Anterior cingulate cortex (tissue), 58 donors: ENCODE measurements around the gene SLIT3.
A peak's percentile ranks its signal among the peaks of the same experiment; 100 is the strongest.
"Not testable (repeated sequence)": the region's sequence is repeated elsewhere in the genome, so short reads cannot be mapped to it uniquely, and the experiment has no call there.

Experiments used
- DNase-seq, 58 donors: peaks; one replicate each; lab custom pipeline; 2025; lab: John Stamatoyannopoulos, UW

Gene SLIT3

DNA sequence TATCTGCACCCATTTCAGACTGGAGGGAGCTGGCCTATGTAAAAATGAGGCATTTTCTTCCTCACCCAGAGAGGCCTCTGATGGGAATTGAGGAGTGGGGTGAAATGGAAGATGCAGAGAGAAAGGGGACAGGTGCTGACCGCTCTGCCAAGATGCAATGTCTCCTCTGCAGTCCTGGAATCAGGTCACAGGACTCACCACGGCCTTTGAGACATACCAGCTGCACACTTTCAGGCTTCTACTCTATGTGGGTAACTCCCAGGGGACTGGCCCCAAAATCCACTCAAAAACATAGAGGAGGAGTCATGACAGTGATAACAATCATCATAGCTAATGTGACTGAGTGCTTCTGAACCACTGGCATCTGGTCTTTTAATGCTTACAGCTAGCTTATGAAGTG is 558.6 kb downstream of the SLIT3 start:
- DNase-seq: not testable (repeated sequence)

GRCh38 chr5:168740811-168741213 is 560.1 kb downstream of the SLIT3 start:
- peak in 1 of 58 donors; percentile 22 for DNase-seq

DNA sequence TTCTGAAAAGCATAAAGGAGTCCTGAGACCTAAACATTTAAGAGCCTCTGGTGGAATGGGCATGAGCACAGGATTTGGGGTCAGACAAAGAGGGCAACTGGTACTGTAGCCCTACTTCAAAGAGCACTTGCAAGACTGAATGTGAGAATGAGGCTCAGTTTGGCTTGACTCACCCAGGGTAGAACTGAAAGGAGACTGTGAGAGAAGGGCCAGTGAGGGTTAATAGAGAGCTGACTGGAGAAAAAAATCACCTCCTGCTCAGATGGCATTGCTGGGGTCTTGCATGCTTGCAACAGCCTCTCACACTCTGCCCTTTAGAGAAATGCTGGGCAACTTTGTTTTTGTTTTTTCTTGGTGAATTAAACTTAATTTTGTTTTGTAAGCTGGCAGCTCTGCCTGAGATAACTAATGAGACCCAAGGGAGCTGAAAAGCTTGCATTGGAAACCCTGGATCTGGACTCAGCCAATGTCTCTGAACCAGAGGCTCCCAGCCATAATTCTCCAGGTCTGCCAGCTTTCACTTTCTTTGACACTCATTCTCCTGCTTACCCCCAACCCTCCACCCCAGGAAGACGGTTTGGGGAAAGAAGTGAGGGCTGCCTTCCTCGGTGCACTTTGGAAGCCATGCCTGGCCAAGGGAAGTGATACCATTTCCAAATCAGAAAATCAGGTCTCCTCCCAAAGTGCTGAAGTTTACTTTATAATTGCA is 560.7 kb downstream of the SLIT3 start:
- DNase-seq: peak in 11 of 58 donors; percentile 14 to 41 (median 22)

GRCh38 chr5:168737066-168737465 is 563.9 kb downstream of the SLIT3 start:
- no peak for DNase-seq

GRCh38 chr5:168736281-168736831 is 564.6 kb downstream of the SLIT3 start:
- DNase-seq: no peak

DNA sequence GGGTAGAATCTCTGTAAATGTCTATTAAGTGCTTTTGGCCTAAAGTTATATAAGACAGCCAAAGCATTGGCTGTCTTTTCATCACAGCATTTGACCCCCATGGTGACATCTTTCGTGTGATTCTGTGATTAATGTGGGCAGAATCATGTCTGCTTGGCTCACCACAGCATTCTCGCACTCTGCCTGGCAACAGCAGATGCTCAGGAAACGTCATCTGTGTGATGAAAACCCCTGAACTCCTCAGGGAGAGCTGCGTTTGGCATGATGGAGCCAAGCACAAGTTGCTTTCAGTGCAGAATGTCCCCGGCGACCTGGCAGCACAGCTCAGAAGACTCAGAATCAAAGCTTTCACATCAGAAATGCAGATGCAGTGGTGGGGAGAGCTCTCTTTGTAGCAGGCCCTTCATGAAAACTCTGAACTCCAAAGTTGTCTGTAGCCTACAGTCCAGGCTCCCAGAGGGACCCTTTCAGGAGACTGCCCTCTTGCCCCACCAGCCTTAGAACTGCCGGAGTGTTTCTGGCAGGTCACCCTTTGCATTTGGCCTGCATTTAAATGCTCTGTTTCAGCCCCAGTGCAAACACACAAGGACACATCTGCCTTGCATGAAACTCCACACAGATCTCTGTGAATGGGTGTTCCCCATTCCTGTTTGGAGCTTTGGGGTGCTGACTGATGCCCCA is 566.2 kb downstream of the SLIT3 start:
- DNase-seq: peak in 11 of 58 donors; percentile 4 to 47 (median 11)

DNA sequence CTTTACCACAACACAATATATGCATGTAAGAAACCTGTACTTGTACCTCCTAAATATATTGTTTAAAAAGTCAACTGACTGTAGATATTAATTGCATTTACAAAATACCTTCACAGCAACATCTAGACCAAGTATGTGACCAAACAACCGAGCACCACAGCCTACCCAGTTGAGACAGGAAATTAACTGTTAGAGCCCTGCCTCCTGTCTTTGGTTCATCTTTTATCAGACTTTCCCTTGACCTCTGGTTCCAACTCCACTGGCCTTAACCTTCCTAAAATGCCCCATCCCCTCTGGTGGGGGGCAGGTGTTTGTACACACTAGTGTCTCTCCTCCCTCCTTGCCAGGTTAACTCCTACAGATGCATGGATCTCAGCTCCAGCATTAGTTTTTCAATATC is 566.8 kb downstream of the SLIT3 start:
- no peak for DNase-seq

- DNase-seq: no peak
Observed at GRCh38 chr5:168728546-168729211, 572.3 kb downstream of the SLIT3 start.

DNA sequence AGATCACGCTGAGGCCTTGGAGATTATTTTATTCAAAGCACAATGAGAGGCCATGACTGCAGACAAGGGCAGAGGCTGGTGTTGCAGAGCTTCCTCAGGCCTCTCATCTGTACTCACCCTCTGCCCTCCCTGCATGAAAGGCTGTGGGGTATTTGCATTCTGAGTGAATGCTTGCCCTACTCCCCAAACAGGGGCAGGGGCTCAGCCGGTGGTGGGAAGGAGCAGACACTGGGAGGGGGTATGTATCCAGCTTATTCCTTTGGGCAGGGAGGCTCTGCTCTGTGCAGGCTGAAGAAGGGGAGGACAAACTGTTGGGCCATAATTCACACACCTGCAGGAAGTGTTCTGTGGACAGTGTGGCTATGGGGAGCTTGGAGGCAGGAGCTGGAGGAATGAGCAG is 573.4 kb downstream of the SLIT3 start:
- DNase-seq: no peak

DNA sequence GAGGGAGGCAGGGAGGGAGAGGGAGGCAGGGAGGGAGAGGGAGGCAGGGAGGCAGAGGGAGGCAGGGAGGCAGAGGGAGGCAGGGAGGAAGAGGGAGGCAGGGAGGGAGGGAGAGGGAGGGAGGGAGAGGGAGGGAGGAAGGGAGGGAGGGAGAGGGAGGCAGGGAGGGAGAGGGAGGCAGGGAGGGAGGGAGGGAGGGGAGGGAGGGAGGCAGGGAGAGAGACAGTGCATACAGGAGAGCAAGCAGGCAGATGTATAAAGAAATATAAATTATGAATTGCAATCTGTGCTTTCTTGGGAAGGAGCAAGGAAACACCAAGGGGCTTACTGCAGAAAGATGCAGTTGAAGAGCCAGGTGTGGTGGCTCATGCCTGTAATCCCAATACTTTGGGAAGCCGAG is 574.6 kb downstream of the SLIT3 start:
- no peak for DNase-seq

DNA sequence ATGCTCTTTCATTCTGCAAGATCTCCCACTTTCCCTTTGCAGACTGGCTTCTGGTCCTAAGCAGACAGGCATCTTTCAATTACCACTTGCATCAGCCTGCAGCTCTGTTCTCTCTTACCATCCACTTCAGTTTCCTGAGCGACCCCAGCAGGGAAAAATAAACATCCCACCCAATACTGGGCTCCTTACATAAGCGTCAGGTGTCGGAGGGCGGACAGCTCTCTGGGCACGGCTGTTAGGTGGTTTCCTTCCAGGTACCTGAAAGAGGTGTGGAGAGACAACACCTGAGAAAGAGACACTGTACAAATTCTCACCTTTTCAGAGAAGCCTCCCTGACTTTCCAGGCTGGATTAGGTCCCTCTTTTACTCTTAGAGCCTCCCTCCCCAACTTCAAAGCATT is 576.7 kb downstream of the SLIT3 start:
- no peak for DNase-seq

DNA sequence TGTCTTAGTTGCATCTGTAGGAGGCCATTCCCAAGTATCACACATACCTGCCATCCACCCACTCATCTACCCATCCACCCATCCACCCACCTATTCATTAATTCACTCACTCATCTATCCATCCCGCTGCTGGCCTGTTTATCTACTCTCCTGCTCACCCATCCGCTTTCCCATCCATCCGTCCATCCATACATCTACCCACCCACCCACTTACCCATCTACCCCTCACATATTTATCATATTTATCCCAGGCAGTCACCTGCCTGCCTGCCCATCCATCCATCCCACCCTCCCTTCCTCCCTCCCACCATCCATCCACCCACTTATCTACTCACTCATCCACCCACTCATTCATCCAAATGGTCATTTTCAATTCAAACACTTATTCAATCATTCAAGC is 577.9 kb downstream of the SLIT3 start:
- no peak for DNase-seq

DNA sequence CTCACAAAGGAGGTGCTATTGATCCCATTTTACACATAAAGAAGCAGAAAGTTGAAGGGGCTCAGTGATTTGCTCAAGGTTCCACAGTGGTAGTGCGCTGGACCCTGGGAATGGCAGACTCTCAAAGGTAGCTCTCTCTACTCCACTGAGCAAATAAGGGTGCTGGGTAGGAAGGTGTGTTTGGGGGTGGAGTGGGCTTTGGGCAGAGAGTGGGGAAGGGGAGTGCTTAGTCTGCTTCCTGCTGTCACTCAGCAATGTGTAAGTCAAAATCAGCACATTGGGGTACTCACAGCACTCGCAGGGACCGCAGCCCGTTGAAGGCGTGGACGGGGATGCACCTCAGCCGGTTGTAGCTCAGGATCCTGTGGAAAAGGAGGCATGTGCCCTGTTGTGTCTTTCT is 579.0 kb downstream of the SLIT3 start:
- no peak for DNase-seq

GRCh38 chr5:168721002-168721753 is 579.8 kb downstream of the SLIT3 start:
- DNase-seq: no peak

DNA sequence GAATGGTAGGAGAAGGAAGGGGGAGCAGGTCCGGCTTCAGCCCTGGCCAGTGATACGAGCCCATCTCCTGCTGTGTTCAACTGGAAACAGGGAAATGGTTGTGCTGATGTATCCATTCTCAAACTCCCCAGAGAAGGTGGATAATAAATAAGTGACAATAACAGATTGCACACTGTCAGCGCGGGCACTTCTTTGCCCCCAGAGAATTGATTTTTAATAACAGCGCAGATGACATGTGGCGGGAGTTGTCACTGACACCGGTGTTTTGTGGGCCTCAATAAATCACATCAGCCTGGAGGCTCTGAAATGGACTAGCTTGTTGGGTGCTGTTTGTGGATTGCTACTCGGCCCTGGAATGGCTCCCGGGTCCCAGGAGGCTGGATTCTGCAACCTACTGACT is 580.4 kb downstream of the SLIT3 start:
- no peak for DNase-seq

- no peak for DNase-seq
Observed at GRCh38 chr5:168714046-168714445, 586.9 kb downstream of the SLIT3 start.

DNA sequence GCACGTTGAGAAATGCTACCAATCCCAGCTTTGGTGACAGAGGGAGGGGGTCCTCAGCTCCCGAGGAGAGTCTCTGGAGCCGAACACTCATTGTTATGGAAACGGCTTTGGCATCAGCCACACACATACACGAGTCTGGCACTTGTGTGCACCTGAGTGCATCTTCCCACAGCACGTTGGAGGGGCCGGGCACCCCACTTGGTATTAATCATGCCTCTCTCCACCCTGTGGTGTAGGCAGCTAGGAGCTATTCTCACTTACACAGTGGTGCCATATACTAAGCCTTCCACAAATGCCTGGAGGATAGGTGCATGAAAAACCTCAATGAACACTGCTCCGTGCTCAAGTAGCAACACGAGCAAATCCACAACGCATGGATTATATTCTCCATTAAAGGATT is 587.9 kb downstream of the SLIT3 start:
- no peak for DNase-seq

DNA sequence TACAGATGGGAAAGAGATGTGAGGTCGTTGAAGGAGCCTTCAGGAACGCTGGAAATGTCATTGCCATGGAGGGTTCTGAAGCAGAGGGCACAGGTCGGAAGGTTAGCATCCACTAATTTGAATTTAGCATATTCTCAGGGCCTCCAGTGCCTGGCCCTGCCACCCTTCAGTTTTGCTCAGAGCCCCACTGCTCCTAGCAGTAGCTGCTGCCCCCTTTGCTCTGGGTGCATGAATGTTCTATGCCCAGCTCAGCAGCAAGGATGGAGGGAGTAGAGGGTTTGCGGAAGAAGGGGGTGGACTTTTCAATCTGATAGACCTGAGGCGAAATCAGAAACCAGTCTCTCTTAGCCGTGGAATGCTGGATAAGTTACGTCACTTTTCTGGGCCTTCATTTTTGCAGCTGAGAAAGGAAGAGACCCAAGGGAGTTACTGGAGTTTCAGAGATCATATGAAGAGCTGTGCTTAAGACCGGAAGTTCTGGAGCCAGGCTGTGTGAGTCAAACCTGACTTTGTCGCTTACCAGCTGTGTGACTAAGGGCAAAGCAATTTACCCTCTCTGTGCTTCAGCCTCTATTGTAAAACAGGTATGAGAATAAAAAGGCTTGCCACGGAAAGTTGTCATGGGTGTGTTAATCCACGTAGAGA is 588.5 kb downstream of the SLIT3 start:
- DNase-seq: no peak

- DNase-seq: no peak
Observed at GRCh38 chr5:168710706-168711105, 590.2 kb downstream of the SLIT3 start.
